HepG2 (cell line): Measurements from ENCODE around the gene CXXC5. TPM values are rescaled to one million over a fixed set of nuclear protein-coding genes. Genes with fewer than 3 reads are reported as not detected.

Source experiments
- CBX2 ChIP-seq, 2 experiments: fragments of 200-600 bp in 1 of 2; sonication (generic); formaldehyde crosslinking in 1 of 2; IDR thresholded peaks; 2 replicates each; pipeline versions ENCODE4 v1.7.0 to v1.8.1; 2018 to 2022; ENCODE audit warnings: low read depth in 2 of 2, low read length in 1 of 2, mild to moderate bottlenecking in 1 of 2, missing genetic modification reagents in 1 of 2
- CCAR2 ChIP-seq: fragments of 200-400 bp; formaldehyde crosslinking; optimal IDR thresholded peaks from 2 replicates; pipeline ENCODE3; 2018; ENCODE audit warnings: low read depth, mild to moderate bottlenecking, low read length, moderate library complexity
- DNMT1 ChIP-seq: sonication (generic); formaldehyde crosslinking; IDR thresholded peaks from 2 replicates; pipeline ENCODE4 v1.5.1; 2020; ENCODE audit warnings: mild to moderate bottlenecking, missing genetic modification reagents
- DPF2 ChIP-seq: sonication (generic); formaldehyde crosslinking; IDR thresholded peaks from 2 replicates; pipeline ENCODE4 v1.4.0; 2020; ENCODE audit warnings: mild to moderate bottlenecking, low read depth, missing genetic modification reagents, borderline replicate concordance
- ELF4 ChIP-seq: sonication (generic); formaldehyde crosslinking; IDR thresholded peaks from 2 replicates; pipeline ENCODE4 v1.5.0; 2020; ENCODE audit warnings: missing genetic modification reagents, mild to moderate bottlenecking, moderate library complexity, borderline replicate concordance
- EP300 ChIP-seq, 3 experiments: sonication (generic) in 1 of 3; formaldehyde crosslinking in 1 of 3; IDR thresholded peaks; 2 replicates each; pipeline versions ENCODE4 v1.5.1 to v1.6.1; 2011 to 2020; ENCODE audit warnings: low read depth in 2 of 3, low read length in 2 of 3, borderline replicate concordance in 1 of 3, improper control_type of control experiment in 1 of 3, mild to moderate bottlenecking in 1 of 3, missing genetic modification reagents in 1 of 3, moderate library complexity in 1 of 3
- NFE2L2 ChIP-seq: fragments of 150-350 bp; IDR thresholded peaks from 2 replicates; pipeline ENCODE4 v1.6.1; 2014; ENCODE audit warnings: low read length
- NR1H2 ChIP-seq: sonication (generic); formaldehyde crosslinking; IDR thresholded peaks from 2 replicates; pipeline ENCODE4 v1.8.1; 2022; ENCODE audit warnings: low read depth, missing genetic modification reagents, borderline replicate concordance
- SOX13 ChIP-seq, 3 experiments: fragments of 450-650 bp in 1 of 3; sonication (generic) in 1 of 3; formaldehyde crosslinking in 1 of 3; IDR thresholded peaks in 2 of 3; conservative IDR thresholded peaks in 1 of 3; 2 replicates each; pipeline versions ENCODE4 v1.5.0 to v1.6.1; 2016 to 2020; ENCODE audit warnings: antibody characterized with exemption in 1 of 3, mild to moderate bottlenecking in 1 of 3, missing compliant biosample characterization in 1 of 3, missing genetic modification reagents in 1 of 3, moderate library complexity in 1 of 3
- WIZ ChIP-seq: sonication (generic); formaldehyde crosslinking; IDR thresholded peaks from 2 replicates; pipeline ENCODE4 v1.5.1; 2020; ENCODE audit warnings: mild to moderate bottlenecking, missing genetic modification reagents
- ZNF10 ChIP-seq: sonication (generic); formaldehyde crosslinking; IDR thresholded peaks from 2 replicates; pipeline ENCODE4 v1.4.0; 2020; ENCODE audit warnings: mild to moderate bottlenecking, low read depth, missing genetic modification reagents, borderline replicate concordance
- ZNF292 ChIP-seq: sonication (generic); formaldehyde crosslinking; IDR thresholded peaks from 2 replicates; pipeline ENCODE4 v1.8.1; 2022; ENCODE audit warnings: mild to moderate bottlenecking, low read depth, missing genetic modification reagents, borderline replicate concordance
- ZNF331 ChIP-seq: sonication (generic); formaldehyde crosslinking; IDR thresholded peaks from 2 replicates; pipeline ENCODE4 v1.4.0; 2020; ENCODE audit warnings: missing genetic modification reagents
- ZNF430 ChIP-seq: sonication (generic); formaldehyde crosslinking; IDR thresholded peaks from 2 replicates; pipeline ENCODE4 v1.9.0; 2021; ENCODE audit warnings: mild to moderate bottlenecking, missing genetic modification reagents
- ZNF441 ChIP-seq: sonication (generic); formaldehyde crosslinking; IDR thresholded peaks from 2 replicates; pipeline ENCODE4 v1.7.0; 2021; ENCODE audit warnings: missing genetic modification reagents, borderline replicate concordance
- ZNF567 ChIP-seq: sonication (generic); formaldehyde crosslinking; IDR thresholded peaks from 2 replicates; pipeline ENCODE4 v1.8.1; 2023; ENCODE audit warnings: mild to moderate bottlenecking, missing genetic modification reagents, borderline replicate concordance
- ZNF598 ChIP-seq: sonication (generic); formaldehyde crosslinking; IDR thresholded peaks from 2 replicates; pipeline ENCODE4 v1.5.1; 2020; ENCODE audit warnings: mild to moderate bottlenecking, missing genetic modification reagents, borderline replicate concordance
- ZNF816 ChIP-seq: sonication (generic); formaldehyde crosslinking; IDR thresholded peaks from 2 replicates; pipeline ENCODE4 v1.8.0; 2022; ENCODE audit warnings: missing genetic modification reagents, mild to moderate bottlenecking, borderline replicate concordance
- ZSCAN31 ChIP-seq: sonication (generic); formaldehyde crosslinking; IDR thresholded peaks from 2 replicates; pipeline ENCODE4 v1.5.0; 2020; ENCODE audit warnings: low read depth, mild to moderate bottlenecking, missing genetic modification reagents
- polyA plus RNA-seq, 8 experiments: library from polyadenylated mRNA; depleted of rRNA in 3 of 8; stranded (reverse) in 7 of 8; unstranded in 1 of 8; fragments of >200 nt; fragmentation: Illumina TruSeq in 4 of 8; extraction: Trizol in 4 of 8; gene quantifications; 2 replicates each; pipeline versions ENCODE4 v1.2.1 to v1.2.3, GENCODE V29; 2011 to 2016; ENCODE audit warnings: low read depth in 4 of 8, missing spikeins in 1 of 8, mixed read lengths in 1 of 8; ENCODE audit not compliant: insufficient read depth in 1 of 8
- total RNA-seq, 5 experiments: library from RNA; depleted of rRNA; stranded (reverse); fragments of >200 nt; fragmentation: Illumina TruSeq; extraction: Trizol; gene quantifications; 2 replicates each; pipeline ENCODE4 v1.2.3, GENCODE V29; 2016; ENCODE audit warnings: low read depth in 1 of 5
- TF ChIP-seq, protein P1 (sequence below): IDR thresholded peaks from 2 replicates; pipeline ENCODE4 v1.6.1; 2016; ENCODE audit warnings: missing genetic modification reagents, missing compliant biosample characterization
- TF ChIP-seq, protein P2 (sequence below): sonication (generic); formaldehyde crosslinking; IDR thresholded peaks from 2 replicates; pipeline ENCODE4 v1.4.0; 2020; ENCODE audit warnings: mild to moderate bottlenecking, missing genetic modification reagents
- TF ChIP-seq, protein P3 (sequence below): IDR thresholded peaks from 2 replicates; pipeline ENCODE4 v1.6.1; 2016

Gene CXXC5
- total and polyA plus RNA-seq, 2 of the 13 experiments (the other 11 are each of a cell fraction or from before 2014, with no cell fraction given) = 32.3 to 33.0 TPM

DNA sequence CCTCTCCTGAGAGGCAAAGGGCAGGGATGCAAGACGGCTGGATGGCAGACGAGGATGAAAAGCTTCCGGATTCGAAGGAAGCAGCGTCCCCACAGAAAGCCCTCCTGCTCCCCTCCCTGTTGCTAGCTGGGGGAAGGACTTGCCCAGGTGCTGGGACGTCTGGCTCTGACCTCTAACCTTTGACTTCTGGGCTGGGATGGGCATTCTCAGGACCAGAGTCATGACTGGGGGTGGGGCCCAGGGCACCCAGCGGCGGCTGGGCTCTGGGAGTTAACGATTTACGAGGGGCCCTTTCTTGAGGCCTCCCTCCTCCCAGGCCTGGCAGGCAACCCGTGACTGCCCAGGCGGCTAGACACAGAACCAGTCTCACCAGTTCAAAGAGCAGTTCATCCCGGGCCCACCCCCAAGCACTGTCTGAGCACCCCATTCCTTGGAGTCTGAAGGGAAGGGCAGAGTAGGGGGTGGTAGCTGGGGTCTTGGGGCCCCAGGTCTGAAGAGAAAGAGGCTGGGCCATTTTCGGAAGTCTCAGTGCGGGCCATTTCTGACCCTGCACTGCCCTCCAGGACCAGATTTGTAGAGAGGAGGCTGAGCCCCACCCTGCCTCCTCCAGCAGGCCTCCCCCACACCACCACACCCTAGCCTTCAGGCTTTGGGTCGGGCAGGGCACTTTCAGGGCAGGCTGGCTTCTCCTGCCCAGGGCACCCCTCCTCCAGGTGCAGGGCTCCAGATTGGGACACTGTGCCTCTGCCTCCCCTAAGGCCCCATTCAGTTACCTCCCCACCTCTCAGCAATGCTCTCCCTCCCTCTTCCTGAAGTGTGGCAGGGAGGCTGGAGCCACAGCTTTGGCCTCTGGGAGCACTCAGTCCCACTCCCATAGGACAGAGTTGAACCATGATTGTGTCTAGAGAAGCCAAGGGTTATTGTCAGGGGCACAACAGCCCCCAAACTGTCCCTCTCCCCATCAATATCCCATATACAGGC lies 5.0 kb upstream of the CXXC5 start (continued):
- TF ChIP-seq, protein P1, sequence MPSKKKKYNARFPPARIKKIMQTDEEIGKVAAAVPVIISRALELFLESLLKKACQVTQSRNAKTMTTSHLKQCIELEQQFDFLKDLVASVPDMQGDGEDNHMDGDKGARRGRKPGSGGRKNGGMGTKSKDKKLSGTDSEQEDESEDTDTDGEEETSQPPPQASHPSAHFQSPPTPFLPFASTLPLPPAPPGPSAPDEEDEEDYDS (CRISPR knock-in tag) = peak; percentile 56; the same call in 1 of the 2 replicates
- no peak for TF ChIP-seq NFE2L2
- TF ChIP-seq, protein P2, sequence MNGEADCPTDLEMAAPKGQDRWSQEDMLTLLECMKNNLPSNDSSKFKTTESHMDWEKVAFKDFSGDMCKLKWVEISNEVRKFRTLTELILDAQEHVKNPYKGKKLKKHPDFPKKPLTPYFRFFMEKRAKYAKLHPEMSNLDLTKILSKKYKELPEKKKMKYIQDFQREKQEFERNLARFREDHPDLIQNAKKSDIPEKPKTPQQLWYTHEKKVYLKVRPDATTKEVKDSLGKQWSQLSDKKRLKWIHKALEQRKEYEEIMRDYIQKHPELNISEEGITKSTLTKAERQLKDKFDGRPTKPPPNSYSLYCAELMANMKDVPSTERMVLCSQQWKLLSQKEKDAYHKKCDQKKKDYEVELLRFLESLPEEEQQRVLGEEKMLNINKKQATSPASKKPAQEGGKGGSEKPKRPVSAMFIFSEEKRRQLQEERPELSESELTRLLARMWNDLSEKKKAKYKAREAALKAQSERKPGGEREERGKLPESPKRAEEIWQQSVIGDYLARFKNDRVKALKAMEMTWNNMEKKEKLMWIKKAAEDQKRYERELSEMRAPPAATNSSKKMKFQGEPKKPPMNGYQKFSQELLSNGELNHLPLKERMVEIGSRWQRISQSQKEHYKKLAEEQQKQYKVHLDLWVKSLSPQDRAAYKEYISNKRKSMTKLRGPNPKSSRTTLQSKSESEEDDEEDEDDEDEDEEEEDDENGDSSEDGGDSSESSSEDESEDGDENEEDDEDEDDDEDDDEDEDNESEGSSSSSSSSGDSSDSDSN (CRISPR knock-in tag) = peak; percentile 51
- 0 out of 2 replicates have a peak, but pooled peaks have one; percentile 63 for TF ChIP-seq ZNF292 (CRISPR knock-in tag)
- no peak for TF ChIP-seq WIZ (CRISPR knock-in tag)
- TF ChIP-seq, protein P3, sequence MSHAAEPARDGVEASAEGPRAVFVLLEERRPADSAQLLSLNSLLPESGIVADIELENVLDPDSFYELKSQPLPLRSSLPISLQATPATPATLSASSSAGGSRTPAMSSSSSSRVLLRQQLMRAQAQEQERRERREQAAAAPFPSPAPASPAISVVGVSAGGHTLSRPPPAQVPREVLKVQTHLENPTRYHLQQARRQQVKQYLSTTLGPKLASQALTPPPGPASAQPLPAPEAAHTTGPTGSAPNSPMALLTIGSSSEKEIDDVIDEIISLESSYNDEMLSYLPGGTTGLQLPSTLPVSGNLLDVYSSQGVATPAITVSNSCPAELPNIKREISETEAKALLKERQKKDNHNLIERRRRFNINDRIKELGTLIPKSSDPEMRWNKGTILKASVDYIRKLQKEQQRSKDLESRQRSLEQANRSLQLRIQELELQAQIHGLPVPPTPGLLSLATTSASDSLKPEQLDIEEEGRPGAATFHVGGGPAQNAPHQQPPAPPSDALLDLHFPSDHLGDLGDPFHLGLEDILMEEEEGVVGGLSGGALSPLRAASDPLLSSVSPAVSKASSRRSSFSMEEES (CRISPR knock-in tag) = peak; percentile 99
- no peak for TF ChIP-seq NR1H2 (CRISPR knock-in tag)
- TF ChIP-seq DNMT1 = peak; percentile 73; the same call in 1 of the 2 replicates
- TF ChIP-seq ZSCAN31 (CRISPR knock-in tag) = no peak; the same call in 1 of the 2 replicates
- no peak for TF ChIP-seq ZNF567 (CRISPR knock-in tag)
- TF ChIP-seq ZNF441 (CRISPR knock-in tag) = peak; percentile 31; the same call in 1 of the 2 replicates
- peak; percentile 75; the same call in 1 of the 2 replicates for TF ChIP-seq ZNF430 (CRISPR knock-in tag)
- TF ChIP-seq ZNF10 (CRISPR knock-in tag) = no peak
- peak in 1 of 2 experiments; percentile 76; a peak in 2 of 4 replicates for TF ChIP-seq EP300 (IDR thresholded peaks at IDR 0.05; ENCODE audit: low read depth in 2 of 2, low read length in 2 of 2)
- no peak for TF ChIP-seq EP300 (CRISPR knock-in tag; IDR thresholded peaks at IDR 0.05; ENCODE audit: borderline replicate concordance)
- TF ChIP-seq CBX2 (IDR thresholded peaks at IDR 0.05; ENCODE audit: low read depth, low read length) = no peak
- no peak for TF ChIP-seq CBX2 (CRISPR knock-in tag; IDR thresholded peaks at IDR 0.05; ENCODE audit: low read depth)
- no peak for TF ChIP-seq ELF4
- TF ChIP-seq ZNF816 (CRISPR knock-in tag) = no peak
- peak; percentile 33; the same call in 1 of the 2 replicates for TF ChIP-seq ZNF331 (CRISPR knock-in tag)
- no peak for TF ChIP-seq ZNF598 (CRISPR knock-in tag)
- peak; percentile 26 for TF ChIP-seq CCAR2
- peak; percentile 38; the same call in 1 of the 2 replicates for TF ChIP-seq DPF2 (CRISPR knock-in tag)
- TF ChIP-seq SOX13 (IDR thresholded peaks at IDR 0.05) = no peak
- peak in 1 of 2 experiments; percentile 57; a peak in 2 of 4 replicates for TF ChIP-seq SOX13 (CRISPR knock-in tag; conservative IDR thresholded peaks at IDR 0.05 in 1 of 2, IDR thresholded peaks at IDR 0.05 in 1 of 2)
